GOT3 (cell line): ENCODE data around the gene FBXO44.

Experiments
- DNase-seq: peaks from one replicate; lab custom pipeline; 2025; ENCODE audit warnings: mixed read lengths; lab: John Stamatoyannopoulos, UW

Gene FBXO44

GRCh38 chr1:11659748-11660147 lies 5.1 kb downstream of the FBXO44 start:
- DNase-seq: no peak

- no peak for DNase-seq
These were observed 6.4 kb downstream of the FBXO44 start for GRCh38 chr1:11661103-11661502.

GRCh38 chr1:11664336-11665065 lies 9.8 kb downstream of the FBXO44 start:
- DNase-seq: no peak

- no peak for DNase-seq
These were observed 13.8 kb downstream of the FBXO44 start for GRCh38 chr1:11668516-11668915.

- DNase-seq: no peak
These were observed 16.1 kb downstream of the FBXO44 start for GRCh38 chr1:11670747-11671146.

GRCh38 chr1:11671205-11671543 lies 16.5 kb downstream of the FBXO44 start:
- DNase-seq: no peak

- DNase-seq: no peak
These were observed 17.0 kb downstream of the FBXO44 start for GRCh38 chr1:11671544-11672286.

GRCh38 chr1:11673089-11673769 lies 18.6 kb downstream of the FBXO44 start:
- DNase-seq: no peak

GRCh38 chr1:11674488-11674887 lies 19.8 kb downstream of the FBXO44 start:
- DNase-seq: no peak

- DNase-seq: no peak
These were observed 20.6 kb downstream of the FBXO44 start for GRCh38 chr1:11675325-11675724.

- DNase-seq: no peak
These were observed 21.9 kb downstream of the FBXO44 start for GRCh38 chr1:11676386-11677103.

GRCh38 chr1:11678442-11678841 lies 23.8 kb downstream of the FBXO44 start:
- DNase-seq: no peak

GRCh38 chr1:11680270-11681070 lies 25.8 kb downstream of the FBXO44 start:
- DNase-seq: no peak

- peak; percentile 81 for DNase-seq
These were observed 26.5 kb downstream of the FBXO44 start, which contains the start of gene MAD2L2 for GRCh38 chr1:11681071-11681771. TSS of gene MAD2L2 (minus strand) at chr1:11681148. CDS start at chr1:11680601, 547 bp downstream.

GRCh38 chr1:11682287-11682771 lies 27.7 kb downstream of the FBXO44 start:
- DNase-seq: no peak

- no peak for DNase-seq
These were observed 28.1 kb downstream of the FBXO44 start for GRCh38 chr1:11682799-11683198.

GRCh38 chr1:11684070-11684469 lies 29.4 kb downstream of the FBXO44 start:
- no peak for DNase-seq

GRCh38 chr1:11685210-11685752 lies 30.6 kb downstream of the FBXO44 start:
- no peak for DNase-seq

GRCh38 chr1:11688506-11688905 lies 33.8 kb downstream of the FBXO44 start:
- DNase-seq: no peak
